Kasumi-1 (cell line): ENCODE data around the gene NRN1L.
"Not testable (repeated sequence)": the region's sequence is repeated elsewhere in the genome, so short reads cannot be mapped to it uniquely, and the experiment has no call there.

ENCODE experiments used
- DNase-seq, 2 experiments: peaks; one replicate each; lab custom pipeline; 2025; lab: John Stamatoyannopoulos, UW

NRN1L gene

DNA sequence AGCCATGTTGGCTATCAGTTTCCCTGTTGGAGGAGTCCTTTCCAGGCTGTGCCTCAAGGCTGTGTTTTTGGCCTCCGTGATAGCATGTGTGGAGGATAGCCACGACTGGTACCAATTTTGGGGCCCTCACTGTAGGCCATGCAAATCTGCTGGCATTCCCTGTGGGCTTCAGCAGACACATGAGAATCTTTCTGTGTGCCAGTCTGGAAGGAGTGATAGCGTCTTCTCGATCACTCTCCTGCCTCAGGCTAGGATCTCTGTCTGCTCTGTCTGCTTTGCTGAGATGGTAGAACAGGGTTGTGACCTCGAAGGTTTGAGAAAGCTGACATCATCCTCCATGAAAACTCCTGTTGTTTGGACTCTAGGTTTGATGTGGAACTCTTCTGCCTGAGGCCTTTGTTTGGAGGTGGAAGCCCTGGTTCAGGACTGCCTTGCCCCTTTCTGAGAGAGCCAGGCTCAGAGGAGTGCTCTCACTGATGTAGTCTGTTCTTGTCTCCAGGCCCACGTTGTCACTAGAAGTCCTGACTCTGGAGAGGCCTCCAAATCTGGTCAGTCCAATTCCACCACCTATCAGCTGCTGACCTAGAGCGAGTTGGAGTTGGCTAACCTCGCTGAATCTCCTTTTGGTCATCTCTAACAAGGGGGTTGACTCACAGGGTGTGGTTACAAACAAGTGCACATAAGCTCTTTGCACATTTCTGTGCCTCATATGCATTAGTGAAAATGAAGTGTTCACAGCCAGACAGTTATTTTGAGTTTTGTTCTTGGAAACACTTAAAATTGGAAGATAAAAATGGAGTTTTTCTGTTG lies 23.9 kb upstream of the NRN1L start:
- DNase-seq = no peak

DNA sequence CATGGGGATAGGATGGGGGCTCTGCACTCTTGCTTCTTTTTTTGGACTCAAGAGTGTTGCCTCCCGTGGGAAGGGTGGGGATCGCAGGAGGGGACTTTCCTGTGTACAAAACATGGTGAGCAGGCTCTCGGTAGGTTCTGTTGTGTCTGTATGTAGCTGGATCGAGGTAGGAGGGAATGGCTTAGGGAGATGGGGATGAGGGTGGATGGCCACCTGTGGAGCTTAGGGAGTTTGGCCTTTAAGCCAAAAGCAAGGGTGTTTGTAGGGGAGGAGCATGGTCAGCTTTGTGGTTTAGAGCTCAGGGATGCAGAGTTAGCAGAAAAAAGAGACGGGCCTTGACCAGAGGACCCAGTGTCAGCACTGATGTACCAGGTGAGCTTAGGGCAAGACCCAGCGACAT lies 22.8 kb upstream of the NRN1L start:
- no peak for DNase-seq

DNA sequence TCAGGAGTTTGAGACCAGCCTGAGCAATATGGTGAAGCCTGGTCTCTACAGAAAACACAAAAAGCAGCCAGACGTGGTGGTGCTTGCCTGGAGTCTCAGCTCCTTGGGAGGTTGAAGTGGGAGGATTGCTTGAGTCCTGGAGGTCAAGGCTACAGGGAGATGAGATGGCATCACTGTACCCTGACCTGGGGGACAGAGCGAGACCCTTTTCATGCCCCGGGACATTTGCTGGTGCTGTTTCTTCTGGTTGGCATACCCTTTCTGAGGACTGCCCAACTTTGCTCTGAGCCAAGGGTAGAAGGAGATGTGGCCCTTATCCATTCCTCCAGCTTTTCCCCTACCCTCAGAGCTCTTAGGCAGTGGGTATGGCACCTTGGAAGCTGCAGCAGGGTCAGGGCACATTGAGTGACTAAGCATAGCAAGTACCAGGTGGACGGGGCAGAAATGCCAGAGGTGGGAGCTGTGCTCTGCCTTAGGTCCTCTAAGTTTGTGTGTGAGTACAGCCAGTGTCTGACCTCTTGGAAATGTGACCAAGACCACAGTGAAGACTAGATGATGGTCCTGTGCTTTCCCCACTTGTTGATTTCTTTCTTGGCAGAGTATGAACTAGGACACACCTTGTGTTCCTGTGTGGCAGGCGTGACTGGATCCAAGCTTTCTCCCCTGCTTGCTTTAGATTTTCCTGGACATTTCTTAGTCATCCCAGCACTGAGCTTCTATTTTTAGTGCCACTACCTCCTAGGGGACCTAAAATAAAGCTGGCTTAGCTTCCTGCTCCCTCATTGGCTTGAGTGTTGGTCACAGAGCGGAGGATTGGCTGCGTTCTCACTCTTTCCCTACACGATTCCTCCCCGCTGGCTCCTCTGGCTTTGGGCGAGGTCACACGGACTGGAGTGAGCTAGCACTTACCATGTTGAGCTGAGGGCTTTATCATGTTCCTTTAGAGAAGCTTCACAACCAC lies 21.8 kb upstream of the NRN1L start:
- DNase-seq = no peak

DNA sequence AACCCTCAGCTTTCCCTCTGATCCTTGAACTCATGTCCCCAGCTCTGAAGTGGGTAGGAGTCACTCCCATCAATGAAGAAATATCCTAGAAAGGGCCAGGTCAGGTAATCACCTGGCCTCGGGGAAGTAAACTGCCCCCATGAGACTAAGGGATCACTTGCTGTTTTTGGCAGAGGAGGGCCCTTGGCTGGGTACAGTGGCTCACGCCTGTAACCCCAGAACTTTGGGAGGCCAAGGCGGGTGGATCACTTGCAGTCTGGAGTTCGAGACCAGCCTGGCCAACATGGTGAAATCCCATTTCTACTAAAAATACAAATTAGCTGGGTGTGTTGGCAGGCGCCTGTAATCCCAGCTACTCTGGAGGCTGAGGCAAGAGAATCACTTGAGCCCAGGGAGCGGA lies 20.6 kb upstream of the NRN1L start:
- DNase-seq = not testable (repeated sequence)

GRCh38 chr16:67864594-67864993 lies 20.1 kb upstream of the NRN1L start:
- no peak for DNase-seq

DNA sequence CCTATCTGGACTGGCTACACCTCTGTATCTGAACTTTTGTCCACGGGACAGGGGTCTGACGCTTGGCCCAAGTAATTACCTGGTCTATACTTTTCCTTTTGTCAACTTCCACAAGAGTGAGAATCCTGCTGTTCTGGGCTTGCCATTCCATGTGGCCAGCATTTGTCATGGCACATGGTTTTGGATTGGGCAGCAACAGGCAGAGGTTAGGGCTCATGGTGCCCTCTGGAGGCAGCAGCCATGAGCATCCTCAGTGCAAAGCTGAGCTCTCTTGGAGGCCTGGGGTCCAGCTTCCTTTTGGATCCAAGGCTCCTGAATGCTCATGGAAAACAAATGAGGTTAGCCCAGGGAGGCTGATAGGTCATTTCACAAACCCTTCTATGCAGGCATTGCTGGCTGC lies 19.4 kb upstream of the NRN1L start:
- DNase-seq = peak in 1 of 2 experiments; percentile 19

- DNase-seq = no peak
Measured at GRCh38 chr16:67868290-67868689, 16.4 kb upstream of the NRN1L start.

DNA sequence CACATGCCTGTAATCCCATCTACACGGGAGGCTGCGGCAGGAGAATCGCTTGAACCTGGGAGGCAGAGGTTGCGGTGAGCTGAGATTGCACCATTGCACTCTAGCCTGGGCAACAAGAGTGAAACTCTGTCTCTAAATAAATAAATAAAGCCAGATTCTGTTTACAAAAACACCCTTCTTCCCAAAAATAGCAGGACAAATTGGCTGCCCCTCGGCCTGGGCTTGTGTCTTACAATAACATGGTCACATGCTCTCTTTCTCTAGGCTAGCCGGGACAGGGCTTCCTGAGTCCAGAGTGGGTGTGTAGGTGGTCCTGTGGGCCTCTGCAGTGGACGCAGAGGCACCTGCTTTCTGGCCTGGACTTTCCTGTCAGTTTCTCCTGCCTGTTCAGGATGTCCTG lies 15.0 kb upstream of the NRN1L start:
- no peak for DNase-seq

GRCh38 chr16:67871256-67871655 lies 13.4 kb upstream of the NRN1L start:
- DNase-seq = no peak

GRCh38 chr16:67872131-67872630 lies 12.5 kb upstream of the NRN1L start:
- DNase-seq = no peak

DNA sequence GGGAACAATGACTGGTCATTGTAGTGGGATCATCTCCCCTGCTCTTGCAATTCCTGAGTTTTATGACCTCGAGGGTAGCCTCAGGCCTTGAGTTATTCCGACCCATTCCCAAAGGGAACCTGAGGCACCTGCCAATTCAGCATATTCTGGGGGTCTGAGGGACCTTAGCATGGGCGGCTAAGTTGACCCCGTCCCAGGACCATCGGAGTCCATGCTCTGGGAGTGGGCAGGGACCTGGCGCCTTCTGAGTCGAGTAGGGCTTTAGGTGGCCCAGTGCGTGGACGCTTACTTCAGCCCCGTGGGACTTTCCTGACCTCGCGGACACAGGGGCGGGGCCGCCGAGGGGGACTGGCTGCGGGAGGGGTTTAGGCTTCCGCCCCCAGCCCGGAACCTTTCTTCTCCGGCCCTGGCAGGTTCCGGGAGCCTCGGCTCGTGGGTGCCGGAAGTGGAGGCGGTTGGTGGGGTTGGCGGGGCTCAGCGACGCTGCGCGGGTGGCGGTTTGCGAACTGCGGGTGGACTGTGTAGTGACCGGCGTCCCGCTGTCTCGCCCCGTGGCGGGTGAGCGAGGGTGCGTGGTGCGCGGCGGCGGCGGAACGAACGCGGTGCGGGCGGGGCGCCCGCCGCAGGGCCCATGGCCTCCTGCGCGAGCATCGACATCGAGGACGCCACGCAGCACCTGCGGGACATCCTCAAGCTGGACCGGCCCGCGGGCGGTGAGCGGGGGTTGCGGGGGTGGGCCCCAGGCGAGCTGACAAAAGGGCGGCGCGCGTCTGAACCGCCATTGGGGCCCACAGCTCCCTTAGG lies 11.9 kb upstream of the NRN1L start, which contains the start of gene EDC4:
Gene EDC4, plus strand, starts transcription at position 422 of the 804 bp plus-strand sequence. Its CDS starts 210 bp downstream, at position 632.
- DNase-seq = peak; percentile 46 to 64

- DNase-seq = no peak
Measured at GRCh38 chr16:67873435-67874370, 11.0 kb upstream of the NRN1L start.

GRCh38 chr16:67874372-67874771 lies 10.3 kb upstream of the NRN1L start:
- no peak for DNase-seq

GRCh38 chr16:67877064-67877463 lies 7.6 kb upstream of the NRN1L start:
- no peak for DNase-seq

- DNase-seq = no peak
Measured at GRCh38 chr16:67878232-67878631, 6.5 kb upstream of the NRN1L start.

DNA sequence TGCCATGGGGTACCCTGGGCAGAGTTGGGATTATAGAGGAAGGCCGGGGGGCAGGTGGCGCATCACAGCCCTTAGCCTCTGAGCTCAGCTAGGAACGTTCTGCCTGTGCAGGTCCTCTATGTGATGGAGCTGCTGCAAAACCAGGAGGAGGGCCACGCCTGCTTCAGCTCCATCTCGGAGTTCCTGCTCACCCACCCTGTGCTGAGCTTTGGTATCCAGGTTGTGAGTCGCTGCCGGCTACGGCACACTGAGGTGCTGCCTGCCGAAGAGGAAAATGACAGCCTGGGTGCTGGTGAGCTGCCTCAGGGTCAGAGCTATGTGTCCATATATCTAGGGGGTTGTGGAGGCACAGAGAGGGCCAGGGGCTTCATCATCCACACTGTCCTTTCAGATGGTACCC lies 5.8 kb upstream of the NRN1L start:
- no peak for DNase-seq

- DNase-seq = no peak
Measured at GRCh38 chr16:67879462-67879861, 5.2 kb upstream of the NRN1L start.

DNA sequence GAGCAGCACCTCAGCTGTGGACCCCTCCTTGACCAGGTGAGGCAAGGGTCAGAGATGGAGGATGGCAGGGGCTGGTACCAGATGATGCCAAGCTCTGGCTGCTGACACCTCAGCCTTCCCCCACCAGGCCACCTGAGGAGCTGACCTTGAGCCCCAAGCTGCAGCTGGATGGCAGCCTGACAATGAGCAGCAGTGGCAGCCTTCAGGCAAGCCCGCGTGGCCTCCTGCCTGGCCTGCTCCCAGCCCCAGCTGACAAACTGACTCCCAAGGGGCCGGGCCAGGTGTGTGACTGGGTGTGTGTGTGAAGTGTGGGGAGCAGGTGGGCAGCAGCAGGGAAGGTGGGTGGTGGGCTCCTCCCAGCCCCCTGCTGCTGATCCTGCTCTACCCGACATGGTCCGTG lies 4.7 kb upstream of the NRN1L start:
- DNase-seq = no peak

DNA sequence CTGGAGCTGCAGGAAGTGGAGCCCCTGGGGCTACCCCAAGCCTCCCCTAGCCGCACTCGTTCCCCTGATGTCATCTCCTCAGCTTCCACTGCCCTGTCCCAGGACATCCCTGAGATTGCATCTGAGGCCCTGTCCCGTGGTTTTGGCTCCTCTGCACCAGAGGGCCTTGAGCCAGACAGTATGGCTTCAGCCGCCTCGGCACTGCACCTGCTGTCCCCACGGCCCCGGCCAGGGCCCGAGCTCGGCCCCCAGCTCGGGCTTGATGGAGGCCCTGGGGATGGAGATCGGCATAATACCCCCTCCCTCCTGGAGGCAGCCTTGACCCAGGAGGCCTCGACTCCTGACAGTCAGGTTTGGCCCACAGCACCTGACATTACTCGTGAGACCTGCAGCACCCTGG lies 4.1 kb upstream of the NRN1L start:
- DNase-seq = no peak

DNA sequence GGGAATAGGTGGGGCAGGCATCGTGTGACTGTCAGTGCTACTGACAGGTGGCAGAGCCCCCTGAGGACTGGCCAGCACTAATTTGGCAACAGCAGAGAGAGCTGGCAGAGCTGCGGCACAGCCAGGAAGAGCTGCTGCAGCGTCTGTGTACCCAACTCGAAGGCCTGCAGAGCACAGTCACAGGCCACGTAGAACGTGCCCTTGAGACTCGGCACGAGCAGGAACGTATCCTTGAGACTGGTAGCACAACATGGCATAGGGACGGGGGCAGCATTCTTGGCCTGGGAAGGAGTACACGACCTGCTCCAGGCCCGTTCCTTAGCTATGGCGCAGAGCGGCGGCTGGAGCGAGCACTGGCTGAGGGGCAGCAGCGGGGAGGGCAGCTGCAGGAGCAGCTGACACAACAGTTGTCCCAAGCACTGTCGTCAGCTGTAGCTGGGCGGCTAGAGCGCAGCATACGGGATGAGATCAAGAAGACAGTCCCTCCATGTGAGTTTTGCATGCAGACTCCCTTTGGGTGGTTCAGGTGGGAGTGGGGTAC lies 3.0 kb upstream of the NRN1L start:
- DNase-seq = no peak
